Neuronal stem cell (in vitro differentiated cells): ENCODE measurements around the gene WDPCP.

Experiments used
- DNase-seq: peaks from one replicate; pipeline ENCODE4 v3.0.0-alpha.2; 2013; ENCODE audit warnings: low spot score
- H2AFZ ChIP-seq: one replicate; pipeline ENCODE4 v1.6.1; 2013; ENCODE audit warnings: mild to moderate bottlenecking, low read length, inconsistent platforms
- H2AK5ac ChIP-seq: 2 replicates; pipeline ENCODE4 v1.6.1; 2013; ENCODE audit warnings: low read depth, mild to moderate bottlenecking, inconsistent platforms, low read length, moderate library complexity, mixed read lengths
- H2BK120ac ChIP-seq: 2 replicates; pipeline ENCODE4 v1.6.1; 2013; ENCODE audit warnings: low read depth, mild to moderate bottlenecking, inconsistent platforms, low read length, moderate library complexity, mixed read lengths
- H2BK12ac ChIP-seq: one replicate; pipeline ENCODE4 v1.6.1; 2013; ENCODE audit warnings: low read length, inconsistent platforms
- H2BK15ac ChIP-seq: 2 replicates; pipeline ENCODE4 v1.6.1; 2013; ENCODE audit warnings: mild to moderate bottlenecking, low read length, inconsistent platforms, mixed read lengths
- H2BK5ac ChIP-seq: one replicate; pipeline ENCODE4 v1.6.1; 2013; ENCODE audit warnings: inconsistent platforms, mild to moderate bottlenecking, low read length, moderate library complexity
- H3K14ac ChIP-seq: one replicate; pipeline ENCODE4 v1.6.1; 2013; ENCODE audit warnings: low read length, inconsistent platforms
- H3K18ac ChIP-seq: 2 replicates; pipeline ENCODE4 v1.6.1; 2013; ENCODE audit warnings: low read length, inconsistent platforms
- H3K23ac ChIP-seq: 2 replicates; pipeline ENCODE4 v1.6.1; 2013; ENCODE audit warnings: low read depth, mild to moderate bottlenecking, mixed read lengths, low read length, inconsistent platforms; ENCODE audit not compliant: poor library complexity
- H3K27ac ChIP-seq: replicated peaks from 3 replicates; pipeline ENCODE4 v1.5.1; 2013; ENCODE audit warnings: low read length, inconsistent platforms
- H3K27me3 ChIP-seq, 3 experiments: 2 replicates each; pipeline ENCODE4 v1.6.1; 2013; ENCODE audit warnings: low read length in 3 of 3, mild to moderate bottlenecking in 2 of 3, inconsistent platforms in 1 of 3, low read depth in 1 of 3, mixed read lengths in 1 of 3, moderate library complexity in 1 of 3; ENCODE audit not compliant: control insufficient read depth in 3 of 3, insufficient read depth in 3 of 3
- H3K36me3 ChIP-seq, 2 donors: replicated peaks in 1 of 2; 2 replicates each; pipeline ENCODE4 v1.6.1; 2013; ENCODE audit warnings: low read length in 2 of 2; ENCODE audit not compliant: control insufficient read depth in 2 of 2, insufficient read depth in 2 of 2
- H3K4ac ChIP-seq: 2 replicates; pipeline ENCODE4 v1.6.1; 2013; ENCODE audit warnings: inconsistent platforms, mild to moderate bottlenecking, low read length, moderate library complexity
- H3K4me1 ChIP-seq, 2 donors: 1 replicate in 1 of 2; 2 replicates in 1 of 2; pipeline ENCODE4 v1.6.1; 2013; ENCODE audit warnings: low read length in 2 of 2, low read depth in 1 of 2; ENCODE audit not compliant: control insufficient read depth in 2 of 2, insufficient read depth in 1 of 2
- H3K4me2 ChIP-seq: one replicate; pipeline ENCODE4 v1.6.1; 2013; ENCODE audit warnings: mild to moderate bottlenecking, low read length, inconsistent platforms; ENCODE audit not compliant: insufficient read depth, poor library complexity, severe bottlenecking
- H3K4me3 ChIP-seq, 2 donors: 2 replicates each; pipeline ENCODE4 v1.5.1; 2013; ENCODE audit warnings: low read length in 2 of 2, mild to moderate bottlenecking in 2 of 2, inconsistent platforms in 1 of 2, moderate library complexity in 1 of 2
- H3K79me1 ChIP-seq: one replicate; pipeline ENCODE4 v1.6.1; 2013; ENCODE audit warnings: low read depth, mild to moderate bottlenecking, inconsistent platforms, low read length, moderate library complexity
- H3K9ac ChIP-seq: one replicate; pipeline ENCODE4 v1.6.1; 2013; ENCODE audit warnings: mild to moderate bottlenecking, low read depth, low read length, inconsistent platforms; ENCODE audit not compliant: poor library complexity
- H3K9me3 ChIP-seq, 2 donors: replicated peaks in 1 of 2; 2 replicates each; pipeline versions ENCODE3 to v1.6.1; 2013; ENCODE audit warnings: low read length in 2 of 2, mild to moderate bottlenecking in 2 of 2, inconsistent platforms in 1 of 2, low read depth in 1 of 2, mixed read lengths in 1 of 2, moderate library complexity in 1 of 2; ENCODE audit not compliant: control insufficient read depth in 2 of 2, insufficient read depth in 1 of 2
- H4K8ac ChIP-seq: one replicate; pipeline ENCODE4 v1.6.1; 2013; ENCODE audit warnings: low read depth, mild to moderate bottlenecking, inconsistent platforms, low read length, moderate library complexity
- H4K91ac ChIP-seq: one replicate; pipeline ENCODE4 v1.6.1; 2013; ENCODE audit warnings: low read length, low read depth, mild to moderate bottlenecking, inconsistent platforms; ENCODE audit not compliant: poor library complexity
- WGBS, 2 donors: extraction: QIAGEN DNeasy Blood & Tissue Kit; methylation state at CpG; one replicate each; pipeline ENCODE4 v1.1.7; 2013; ENCODE audit warnings: missing lambda C conversion rate in 2 of 2, mixed read lengths in 1 of 2; ENCODE audit not compliant: insufficient read length in 2 of 2, insufficient replicate concordance in 1 of 2; ENCODE audit errors: extremely low coverage in 2 of 2; 5-methylcytosine and 5-hydroxymethylcytosine counted together

The WDPCP gene

GRCh38 chr2:63345285-63345633, 243.0 kb downstream of the WDPCP start:
- no peak for DNase-seq
- Histone ChIP-seq H2BK15ac (no peak overlapping the region), H3K4ac (no peak overlapping the region), H2BK12ac (no peak overlapping the region), H3K14ac (no peak overlapping the region), H2BK5ac (no peak overlapping the region), H2AFZ (no peak overlapping the region), H2BK120ac (no peak overlapping the region), H3K27ac (no peak overlapping the region), H3K18ac (no peak overlapping the region), H4K8ac (no peak overlapping the region), H3K9me3 (no peaks in the 10 kb centered on the region), H3K9ac (no peak overlapping the region), H3K4me1 (no peaks in the 10 kb centered on the region), H3K23ac (no peak overlapping the region), H2AK5ac (no peak overlapping the region), H3K36me3 (no peaks in the 10 kb centered on the region), H3K79me1 (no peaks in the 10 kb centered on the region), H3K4me2 (no peak overlapping the region), H4K91ac (no peak overlapping the region), H3K4me3 (no peak overlapping the region), H3K27me3 (no peaks in the 10 kb centered on the region)
- WGBS, 2 donors = no CpG with 5 or more reads among the region's 1 CpG

GRCh38 chr2:63344575-63345284, 243.5 kb downstream of the WDPCP start:
- no CpG with 5 or more reads among the region's 2 CpGs for WGBS, 2 donors
- no peak overlapping the region for H3K18ac ChIP-seq
- H2AK5ac ChIP-seq = no peak overlapping the region
- H2BK12ac ChIP-seq = no peak overlapping the region
- H3K4me2 ChIP-seq = no peak overlapping the region
- H4K91ac ChIP-seq = no peak overlapping the region
- H3K36me3 ChIP-seq = no peaks in the 10 kb centered on the region
- H3K79me1 ChIP-seq = no peaks in the 10 kb centered on the region
- DNase-seq = no peak
- H3K9me3 ChIP-seq = no peaks in the 10 kb centered on the region
- no peak overlapping the region for H4K8ac ChIP-seq
- no peak overlapping the region for H3K27ac ChIP-seq
- H2BK15ac ChIP-seq = no peak overlapping the region
- no peaks in the 10 kb centered on the region for H3K27me3 ChIP-seq
- H3K14ac ChIP-seq = no peak overlapping the region
- no peaks in the 10 kb centered on the region for H3K4me1 ChIP-seq
- no peak overlapping the region for H3K4ac ChIP-seq
- H3K4me3 ChIP-seq = no peak overlapping the region
- H3K23ac ChIP-seq = no peak overlapping the region
- H2BK5ac ChIP-seq = no peak overlapping the region
- no peak overlapping the region for H2BK120ac ChIP-seq
- H3K9ac ChIP-seq = no peak overlapping the region
- H2AFZ ChIP-seq = no peak overlapping the region

- H3K4me3 ChIP-seq = no peak overlapping the region
- H2AFZ ChIP-seq = no peak overlapping the region
- H2AK5ac ChIP-seq = no peak overlapping the region
- H3K18ac ChIP-seq = no peak overlapping the region
- no CpG with 5 or more reads among the region's 1 CpG for WGBS, 2 donors
- no peak overlapping the region for H2BK12ac ChIP-seq
- H3K4me1 ChIP-seq = no peaks in the 10 kb centered on the region
- no peak overlapping the region for H3K4ac ChIP-seq
- H2BK15ac ChIP-seq = no peak overlapping the region
- H3K23ac ChIP-seq = no peak overlapping the region
- no peak overlapping the region for H4K91ac ChIP-seq
- H2BK5ac ChIP-seq = no peak overlapping the region
- H3K4me2 ChIP-seq = no peak overlapping the region
- H3K27me3 ChIP-seq = no peaks in the 10 kb centered on the region
- H3K14ac ChIP-seq = no peak overlapping the region
- H3K9me3 ChIP-seq = no peaks in the 10 kb centered on the region
- H2BK120ac ChIP-seq = no peak overlapping the region
- H3K27ac ChIP-seq = no peak overlapping the region
- H4K8ac ChIP-seq = no peak overlapping the region
- no peak overlapping the region for H3K9ac ChIP-seq
- no peak for DNase-seq
- no peaks in the 10 kb centered on the region for H3K79me1 ChIP-seq
- H3K36me3 ChIP-seq = no peaks in the 10 kb centered on the region
These were observed 244.7 kb downstream of the WDPCP start for GRCh38 chr2:63343397-63344109.

- Histone ChIP-seq H3K27ac (no peak overlapping the region), H4K8ac (no peak overlapping the region), H3K23ac (no peak overlapping the region), H3K4me3 (no peak overlapping the region), H2BK15ac (no peak overlapping the region), H3K4me2 (no peak overlapping the region), H3K27me3 (no peaks in the 10 kb centered on the region), H2BK5ac (no peak overlapping the region), H3K36me3 (no peaks in the 10 kb centered on the region), H3K79me1 (no peaks in the 10 kb centered on the region), H4K91ac (no peak overlapping the region), H3K4ac (no peak overlapping the region), H3K9ac (no peak overlapping the region), H3K9me3 (no peaks in the 10 kb centered on the region), H3K14ac (no peak overlapping the region), H3K18ac (no peak overlapping the region), H2AK5ac (no peak overlapping the region), H2AFZ (no peak overlapping the region), H3K4me1 (no peaks in the 10 kb centered on the region), H2BK120ac (no peak overlapping the region), H2BK12ac (no peak overlapping the region)
- WGBS, 2 donors = no CpG with 5 or more reads among the region's 1 CpG
- no peak for DNase-seq
These were observed 247.8 kb downstream of the WDPCP start for GRCh38 chr2:63340443-63340842.
